ENCODE measurements around the gene RRN3.
"Not testable (repeated sequence)": the region's sequence is repeated elsewhere in the genome, so short reads cannot be mapped to it uniquely, and the experiment has no call there.

The RRN3 gene

DNA sequence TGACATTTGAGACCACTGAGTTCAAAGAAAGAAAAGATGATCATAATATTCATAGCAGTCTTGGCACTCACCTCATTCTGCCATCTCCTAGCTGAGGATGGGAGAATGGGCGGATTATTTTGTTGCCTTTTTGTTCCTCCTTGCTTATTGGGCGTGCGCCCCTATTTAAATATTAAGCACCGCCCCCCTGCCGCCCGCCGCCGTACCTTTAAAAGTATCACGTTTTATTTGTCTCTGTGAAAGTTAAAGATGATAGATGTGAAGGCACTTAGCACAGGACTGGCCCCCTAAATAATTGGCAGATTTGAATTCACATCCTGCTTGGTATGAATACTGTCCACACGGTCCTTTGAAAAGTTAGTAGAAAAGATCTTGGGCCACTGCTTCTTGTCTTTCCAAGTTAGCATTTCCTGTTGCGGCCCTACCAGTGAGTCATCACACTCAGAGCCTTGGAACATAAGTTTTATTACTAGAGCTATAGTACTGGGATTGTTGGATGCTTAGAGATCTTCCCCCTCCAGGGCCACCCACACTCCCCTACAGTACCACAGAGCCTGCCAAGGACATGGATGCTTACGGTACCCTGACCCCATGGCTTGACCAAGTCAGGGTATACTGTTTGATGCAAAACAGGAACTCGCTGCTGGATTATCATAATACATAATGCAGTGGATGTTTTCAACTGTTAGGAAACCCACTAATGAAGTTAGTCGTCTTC is 68.7 kb downstream of the RRN3 start:
- not testable (repeated sequence) for DNase-seq

DNA sequence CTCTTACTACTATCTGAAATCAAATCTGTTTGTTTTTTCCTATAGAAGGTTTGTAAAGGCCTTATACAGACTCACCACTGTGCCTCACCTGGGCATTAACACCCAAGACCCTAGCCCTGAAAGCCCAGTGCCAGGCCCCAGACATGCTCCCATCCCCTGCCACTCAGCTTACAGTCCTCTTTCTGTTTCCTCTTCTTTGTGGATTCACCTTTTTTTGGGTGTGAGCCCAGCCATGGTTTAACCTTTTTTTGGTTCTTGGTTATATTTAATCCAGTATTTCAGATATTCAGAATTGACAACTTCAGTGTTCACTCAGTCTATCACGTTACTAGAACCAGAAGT is 69.2 kb downstream of the RRN3 start:
- not testable (repeated sequence) for DNase-seq

DNA sequence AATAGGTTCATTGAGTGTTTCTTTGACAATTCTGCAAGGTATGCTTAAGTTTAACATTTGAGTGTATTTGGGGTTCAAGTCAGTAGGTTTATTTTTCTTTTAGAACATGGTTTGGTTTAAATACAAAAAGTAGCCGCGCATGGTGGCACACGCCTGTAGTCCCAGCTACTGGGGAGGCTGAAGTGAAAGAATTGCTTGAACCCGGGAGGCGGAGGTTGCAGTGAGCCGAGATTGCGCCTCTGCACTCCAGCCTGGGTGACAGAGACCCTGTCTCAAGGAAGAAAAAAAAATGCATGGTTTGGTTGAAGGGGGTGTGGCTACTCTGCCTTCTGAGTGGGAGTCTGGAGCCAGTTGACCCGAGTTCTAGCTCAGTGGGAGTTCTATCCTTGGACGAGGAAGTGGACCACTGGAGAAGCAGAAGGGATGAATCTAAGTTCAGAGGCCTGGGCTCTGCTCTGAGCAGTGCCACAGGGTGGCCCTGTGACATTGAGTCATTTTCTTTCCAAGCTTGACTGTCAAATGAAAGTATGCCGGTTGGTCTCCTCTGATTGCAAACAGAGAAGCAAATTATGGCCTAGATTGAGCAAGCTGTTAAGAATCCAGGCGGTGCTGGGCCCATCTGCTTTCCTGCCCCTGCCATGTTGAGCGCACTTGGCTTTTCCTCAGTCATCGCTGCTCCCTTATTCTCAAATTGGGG is 70.5 kb downstream of the RRN3 start:
- not testable (repeated sequence) for DNase-seq

DNA sequence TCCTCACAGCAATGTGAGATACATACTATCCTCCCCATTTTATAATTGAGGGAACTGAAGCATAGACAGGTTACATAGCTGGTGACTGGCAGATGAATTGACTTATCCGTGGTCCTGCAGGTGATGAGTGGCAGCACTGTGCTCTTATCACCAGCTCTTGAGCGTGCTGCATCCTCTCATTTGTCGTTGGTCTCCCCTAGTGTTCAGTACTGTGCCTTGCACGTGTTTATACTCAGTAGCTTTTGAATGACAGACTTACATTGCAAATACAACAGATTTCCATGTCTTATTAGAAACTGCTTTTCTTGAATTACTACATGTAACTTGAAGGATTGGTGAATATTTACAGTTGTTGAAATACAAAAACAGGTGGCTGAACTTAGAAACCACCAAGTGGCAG is 71.9 kb downstream of the RRN3 start:
- DNase-seq = peak; percentile 63

DNA sequence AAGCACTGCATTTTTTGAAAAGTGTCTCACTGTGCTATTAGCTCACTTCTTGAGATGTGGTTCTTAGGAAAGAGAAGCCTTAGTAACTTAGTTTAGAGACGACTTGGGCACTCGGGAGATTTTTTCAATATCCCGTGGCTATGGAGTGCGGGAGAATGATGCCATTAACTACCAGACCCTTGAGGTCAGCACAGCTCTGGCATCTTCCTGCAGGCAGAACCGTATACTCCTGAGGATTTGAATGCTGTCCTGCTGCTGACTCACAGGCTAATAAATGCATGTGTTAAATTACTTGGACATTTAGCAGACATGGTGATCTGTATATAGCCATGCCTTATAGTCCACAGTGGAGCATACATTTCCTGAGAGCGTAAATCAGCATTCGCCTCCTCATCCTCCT is 72.6 kb downstream of the RRN3 start:
- DNase-seq = not testable (repeated sequence)

DNA sequence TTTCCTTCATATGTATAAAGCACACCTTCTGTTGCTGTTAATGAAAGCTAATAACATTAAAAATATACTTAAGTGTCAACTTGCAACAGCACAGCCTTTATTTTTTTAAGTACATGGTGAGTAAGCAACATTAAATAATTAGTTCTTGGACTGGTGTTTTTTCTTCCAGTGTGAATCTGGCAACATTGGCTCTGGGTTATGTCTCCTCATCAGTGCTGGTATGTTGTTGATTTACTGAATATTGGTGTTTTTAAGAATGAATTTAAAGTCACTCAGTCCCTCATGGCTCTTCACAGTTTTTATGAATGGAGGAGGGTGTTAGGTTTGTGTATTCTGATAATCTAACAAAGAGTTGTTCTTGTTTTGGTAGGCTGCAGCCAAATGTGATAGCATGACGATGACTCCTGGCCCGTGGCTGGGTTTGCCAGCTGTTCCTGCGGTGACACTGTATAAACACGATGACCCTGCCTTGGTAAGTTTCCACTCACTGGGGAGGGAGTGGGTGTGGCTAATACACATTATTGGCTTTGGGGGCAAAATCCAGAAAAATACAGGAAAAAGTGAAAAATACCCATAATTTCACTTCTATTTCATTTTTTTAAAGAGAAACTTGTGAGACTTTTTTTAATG is 77.0 kb downstream of the RRN3 start:
- not testable (repeated sequence) for DNase-seq

DNA sequence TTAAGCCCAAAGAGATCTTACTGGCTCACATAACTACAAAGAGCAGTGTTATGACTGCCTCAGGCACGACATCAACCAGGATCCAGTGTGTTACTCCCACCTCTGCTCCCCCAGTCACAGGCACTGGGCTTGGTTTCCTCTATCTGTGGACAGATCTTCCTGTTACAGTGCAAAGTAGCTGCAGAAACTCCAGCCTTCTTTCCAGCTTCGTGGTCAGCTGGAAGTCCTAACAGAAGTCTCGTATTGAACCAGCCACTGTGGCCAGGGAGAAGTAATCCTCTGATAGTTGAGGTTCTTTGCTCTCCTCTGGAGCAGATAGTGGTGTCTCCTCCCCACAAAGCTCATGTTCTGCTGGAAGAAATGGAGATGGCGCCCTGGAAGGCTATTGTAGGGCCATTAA is 77.7 kb downstream of the RRN3 start:
- DNase-seq = not testable (repeated sequence)

DNA sequence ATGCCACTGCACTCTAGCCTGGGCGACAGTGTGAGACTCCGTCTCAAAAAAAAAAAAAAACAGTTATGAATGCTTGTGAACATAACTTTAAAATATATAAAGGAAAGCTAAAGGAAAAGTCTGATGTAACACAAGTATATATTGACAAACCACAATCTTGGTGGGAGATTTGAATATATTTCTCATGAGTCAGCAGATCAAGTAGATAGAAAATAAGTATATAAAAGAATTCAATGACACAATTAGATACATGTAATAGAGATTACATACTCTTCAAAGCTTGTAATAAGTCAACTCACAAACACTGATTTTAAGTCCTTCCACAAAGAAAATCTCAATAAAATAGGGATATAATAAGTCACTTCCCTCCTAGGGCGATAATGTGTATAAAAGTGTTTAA is 78.4 kb downstream of the RRN3 start:
- DNase-seq = not testable (repeated sequence)

DNA sequence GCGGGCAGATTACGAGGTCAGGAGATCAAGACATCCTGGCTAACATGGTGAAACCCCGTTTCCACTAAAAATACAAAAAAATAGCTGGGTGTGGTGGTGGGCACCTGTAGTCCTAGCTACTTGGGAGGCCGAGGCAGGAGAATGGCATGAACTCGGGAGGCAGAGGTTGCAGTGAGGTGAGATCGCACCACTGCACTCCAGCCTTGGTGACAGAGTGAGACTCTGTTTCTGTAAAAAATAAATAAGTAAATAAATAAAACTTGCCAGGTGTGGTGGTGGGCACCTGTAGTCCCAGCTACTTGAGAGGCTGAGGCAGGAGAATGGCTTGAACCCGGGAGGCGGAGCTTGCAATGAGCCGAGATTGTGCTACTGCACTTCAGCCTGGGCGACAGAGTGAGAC is 81.1 kb downstream of the RRN3 start:
- DNase-seq = not testable (repeated sequence)
